Subcutaneous adipose tissue (tissue), 4 donors: ENCODE results near the gene RSPO4. TPM values are rescaled to one million over a fixed set of nuclear protein-coding genes. Genes with fewer than 3 reads are reported as not detected.

ENCODE experiments used
- CTCF ChIP-seq: fragments of 450-650 bp; IDR thresholded peaks from one replicate; pipeline ENCODE4 v1.5.1; 2016; ENCODE audit warnings: low read depth, mild to moderate bottlenecking, control low read depth, antibody characterized with exemption, moderate library complexity
- total RNA-seq, 4 donors: library from RNA; depleted of rRNA; stranded (reverse); fragments of >200 nt; gene quantifications; one replicate each; pipeline ENCODE4 v1.1.0, GENCODE V29; 2016

RSPO4 gene
- total RNA-seq, 4 donors from 2014 or later, result 0.22 TPM; not detected in 3

DNA sequence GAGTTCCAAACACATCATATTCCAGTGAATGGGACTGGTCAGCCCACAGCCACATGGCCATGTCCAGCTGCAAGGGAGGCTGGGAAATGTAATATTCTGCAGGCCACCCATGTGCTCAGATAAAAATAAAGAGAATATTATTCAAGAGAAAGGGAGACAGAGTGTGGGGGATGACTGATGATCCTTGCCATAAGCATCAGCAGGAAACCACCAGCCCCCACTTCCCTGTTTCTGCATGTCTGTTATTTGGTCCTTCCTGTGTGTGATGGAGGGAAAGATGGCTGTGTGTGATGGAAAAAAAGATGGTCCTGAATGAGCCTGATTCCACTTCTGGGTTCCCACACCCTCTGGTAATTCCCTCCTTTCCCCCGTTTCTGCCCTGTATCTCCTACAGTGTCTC is 13.1 kb upstream of the RSPO4 start:
- TF ChIP-seq CTCF, result no peak

DNA sequence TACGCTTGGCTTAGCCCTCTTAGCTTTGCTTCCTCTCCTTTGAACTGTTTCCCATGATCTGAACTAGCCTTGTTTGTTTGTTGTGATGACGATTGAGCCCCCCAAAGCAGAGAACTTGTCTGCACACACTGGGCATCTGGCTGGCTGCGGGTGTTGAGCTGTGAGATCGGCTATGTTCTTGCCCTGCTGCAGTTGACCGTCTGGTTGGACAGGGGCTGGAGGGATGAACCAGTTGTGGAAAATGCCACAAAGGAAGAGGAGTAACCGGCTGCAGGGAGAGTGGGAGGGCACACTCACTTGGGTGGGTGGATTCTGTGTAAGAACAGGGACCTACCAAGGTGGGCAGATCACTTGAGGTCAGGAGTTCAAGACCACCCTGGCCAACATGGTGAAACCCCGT is 12.4 kb upstream of the RSPO4 start:
- no peak for TF ChIP-seq CTCF

- TF ChIP-seq CTCF, result no peak
These were observed 11.6 kb upstream of the RSPO4 start for GRCh38 chr20:1013566-1014340.

- TF ChIP-seq CTCF, result no peak
These were observed 10.5 kb upstream of the RSPO4 start for GRCh38 chr20:1012359-1013168.

DNA sequence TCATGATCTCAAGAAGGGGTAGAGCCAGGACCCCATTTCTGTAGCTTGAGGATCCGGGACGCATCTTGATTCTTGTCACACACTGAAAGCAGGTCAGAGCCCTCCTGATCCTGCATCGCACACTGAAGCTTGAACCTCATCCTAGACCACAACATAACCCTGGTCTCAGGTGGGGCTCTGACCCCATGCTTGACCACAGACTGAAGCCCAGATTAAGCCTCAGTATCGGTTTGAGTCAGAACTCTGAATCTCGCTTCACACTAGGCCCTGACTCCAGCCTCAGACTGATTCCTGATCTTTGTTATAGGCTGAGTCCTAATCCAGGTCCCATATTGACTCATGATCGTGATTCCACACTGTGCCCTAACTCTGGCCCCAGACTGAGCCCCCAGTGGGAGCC is 8.5 kb upstream of the RSPO4 start:
- no peak for TF ChIP-seq CTCF

- TF ChIP-seq CTCF, result no peak
These were observed 3.4 kb upstream of the RSPO4 start for GRCh38 chr20:1005452-1006027.

DNA sequence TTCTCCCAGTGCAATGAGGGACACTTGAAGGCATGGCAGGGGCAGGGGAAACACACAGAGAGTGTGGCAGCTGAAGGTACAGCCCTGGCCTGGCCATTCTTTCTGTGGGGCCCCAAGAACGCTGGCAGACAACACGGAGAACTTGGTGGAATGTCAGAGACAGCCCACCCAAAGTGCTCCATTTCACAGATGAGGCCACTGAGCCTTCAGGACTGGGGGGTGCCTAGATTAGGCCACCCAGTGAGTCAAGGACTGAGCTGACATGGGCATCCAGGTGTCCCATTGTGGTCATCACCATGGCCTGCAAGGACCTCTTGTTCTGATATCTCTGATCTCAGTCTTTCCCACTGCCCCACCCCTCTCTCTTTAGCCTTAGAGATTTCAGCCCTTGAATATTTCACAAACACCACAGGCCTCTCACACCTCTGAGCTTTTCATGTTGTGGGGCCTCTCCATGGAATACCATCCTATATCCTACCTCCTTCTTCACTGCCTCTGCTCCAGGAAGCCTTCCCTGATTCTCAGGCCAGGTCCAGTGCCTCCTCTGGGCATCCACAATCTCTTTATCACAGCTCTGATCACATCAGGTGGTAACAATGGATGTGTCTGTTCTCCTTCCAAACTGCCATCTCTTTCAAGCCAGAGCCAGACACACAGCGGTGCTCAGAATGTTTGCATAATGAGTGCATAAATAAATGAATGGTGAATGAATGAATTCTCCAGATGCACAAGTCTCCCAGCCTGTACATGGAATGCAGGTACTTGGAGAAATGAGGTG is 2.0 kb upstream of the RSPO4 start:
- TF ChIP-seq CTCF, result no peak
